Ovary (tissue), 3 donors: ENCODE data around the gene GPR55.

Experiments used
- EP300 ChIP-seq: sonication (generic); formaldehyde crosslinking; IDR thresholded peaks from one replicate; pipeline ENCODE4 v1.6.1; 2017; ENCODE audit warnings: antibody characterized with exemption
- POLR2A ChIP-seq: fragments of 450-650 bp; IDR thresholded peaks from one replicate; pipeline ENCODE4 v1.6.1; 2017; ENCODE audit warnings: antibody characterized with exemption, mild to moderate bottlenecking, moderate library complexity
- TF ChIP-seq, protein P1 (sequence below), 3 donors: fragments of 450-650 bp in 2 of 3; fragments of 200-600 bp in 1 of 3; IDR thresholded peaks; one replicate each; pipeline versions ENCODE4 v1.5.1 to v1.8.0; 2016 to 2022; ENCODE audit warnings: antibody characterized with exemption in 3 of 3, mild to moderate bottlenecking in 1 of 3
- donor health status: DM: no; HTN: no; CAD: no.

DNA sequence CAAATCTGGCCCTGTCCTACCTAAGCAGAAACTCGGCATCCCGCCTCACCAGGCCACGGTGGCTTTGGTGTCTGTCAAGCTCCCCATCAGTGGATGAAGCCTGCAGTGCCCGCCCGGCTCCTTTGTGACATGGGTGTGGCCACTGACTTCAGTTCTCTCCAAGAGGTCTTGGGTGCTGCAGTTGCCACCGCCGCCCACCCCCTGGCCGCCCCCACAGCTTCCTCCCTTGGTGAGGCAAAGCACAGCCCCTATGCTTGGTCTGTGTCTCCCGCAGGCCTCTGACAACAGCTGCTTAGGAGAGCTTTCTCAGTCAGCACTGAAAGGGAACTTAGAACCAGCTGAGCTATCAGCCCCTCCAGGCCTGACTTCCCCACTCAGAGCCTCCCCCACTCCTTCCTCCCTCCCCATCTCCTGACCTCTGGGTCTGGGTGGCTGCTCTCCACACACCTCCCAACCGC lies 22.9 kb upstream of the GPR55 start:
- TF ChIP-seq, protein P1, sequence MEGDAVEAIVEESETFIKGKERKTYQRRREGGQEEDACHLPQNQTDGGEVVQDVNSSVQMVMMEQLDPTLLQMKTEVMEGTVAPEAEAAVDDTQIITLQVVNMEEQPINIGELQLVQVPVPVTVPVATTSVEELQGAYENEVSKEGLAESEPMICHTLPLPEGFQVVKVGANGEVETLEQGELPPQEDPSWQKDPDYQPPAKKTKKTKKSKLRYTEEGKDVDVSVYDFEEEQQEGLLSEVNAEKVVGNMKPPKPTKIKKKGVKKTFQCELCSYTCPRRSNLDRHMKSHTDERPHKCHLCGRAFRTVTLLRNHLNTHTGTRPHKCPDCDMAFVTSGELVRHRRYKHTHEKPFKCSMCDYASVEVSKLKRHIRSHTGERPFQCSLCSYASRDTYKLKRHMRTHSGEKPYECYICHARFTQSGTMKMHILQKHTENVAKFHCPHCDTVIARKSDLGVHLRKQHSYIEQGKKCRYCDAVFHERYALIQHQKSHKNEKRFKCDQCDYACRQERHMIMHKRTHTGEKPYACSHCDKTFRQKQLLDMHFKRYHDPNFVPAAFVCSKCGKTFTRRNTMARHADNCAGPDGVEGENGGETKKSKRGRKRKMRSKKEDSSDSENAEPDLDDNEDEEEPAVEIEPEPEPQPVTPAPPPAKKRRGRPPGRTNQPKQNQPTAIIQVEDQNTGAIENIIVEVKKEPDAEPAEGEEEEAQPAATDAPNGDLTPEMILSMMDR (IDR thresholded peaks at IDR 0.05): no peak
- TF ChIP-seq POLR2A (no peak), EP300 (no peak)
